ENCODE results near the gene TCN1. TPM values are rescaled to one million over a fixed set of nuclear protein-coding genes. Genes with fewer than 3 reads are reported as not detected.
"Not testable (repeated sequence)": the region's sequence is repeated elsewhere in the genome, so short reads cannot be mapped to it uniquely, and the experiment has no call there.

Gene TCN1
- total RNA-seq, 1 experiment from 2014 or later: 1.7 TPM

DNA sequence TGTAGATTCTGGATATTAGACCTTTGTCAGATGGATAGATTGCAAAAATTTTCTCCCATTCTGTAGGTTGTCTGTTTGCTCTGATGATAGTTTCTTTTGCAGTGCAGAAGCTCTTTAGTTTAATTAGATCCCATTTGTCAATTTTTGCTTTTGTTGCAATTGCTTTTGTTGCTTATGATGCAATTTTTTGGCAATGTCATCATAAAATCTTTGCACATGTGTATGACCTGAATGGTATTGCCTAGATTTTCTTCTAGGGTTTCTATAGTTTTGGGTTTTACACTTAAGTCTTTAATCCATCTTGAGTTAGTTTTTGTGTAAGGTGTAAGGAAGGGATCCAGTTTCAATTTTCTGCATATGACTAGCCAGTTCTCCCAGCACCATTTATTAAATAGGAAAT lies 20.9 kb upstream of the TCN1 start:
- H2AFZ ChIP-seq (ENCODE audit: low read depth, low read length, poor library complexity, severe bottlenecking); H3K79me2 ChIP-seq (ENCODE audit: insufficient read depth, low read length); H4K20me1 ChIP-seq (ENCODE audit: insufficient read depth); DNase-seq (ENCODE audit: low read depth, low spot score); H3K4me2 ChIP-seq (ENCODE audit: low read length); ATAC-seq; RAD21 ChIA-PET (ENCODE audit: low non-redundant PET in 1 of 2, low total read pairs in 2 of 2, uncharacterized antibody in 2 of 2, unreplicated experiment in 2 of 2); CTCF ChIA-PET; H3K9ac ChIP-seq (ENCODE audit: low read length); H3K27ac ChIP-seq (ENCODE audit: low read depth, low read length); H3K9me3 ChIP-seq (ENCODE audit: control insufficient read depth in 1 of 2, insufficient read depth in 1 of 2, low read depth in 1 of 2, low read length in 2 of 2); BruUV-seq (replicated peaks); H3K27me3 ChIP-seq (ENCODE audit: insufficient read depth, low read length); H3K36me3 ChIP-seq (ENCODE audit: control insufficient read depth in 1 of 2, insufficient read depth in 2 of 2, low read length in 2 of 2); POLR2A ChIA-PET; intact Hi-C loops (cut with micrococcal nuclease); H3K4me1 ChIP-seq (ENCODE audit: control insufficient read depth in 1 of 2, insufficient read depth in 2 of 2, low read length in 2 of 2); H3K4me3 ChIP-seq (replicated peaks in 1 of 2; ENCODE audit: low read depth in 1 of 2, low read length in 2 of 2); H3K9me2 ChIP-seq (ENCODE audit: insufficient read depth): not testable (repeated sequence)

DNA sequence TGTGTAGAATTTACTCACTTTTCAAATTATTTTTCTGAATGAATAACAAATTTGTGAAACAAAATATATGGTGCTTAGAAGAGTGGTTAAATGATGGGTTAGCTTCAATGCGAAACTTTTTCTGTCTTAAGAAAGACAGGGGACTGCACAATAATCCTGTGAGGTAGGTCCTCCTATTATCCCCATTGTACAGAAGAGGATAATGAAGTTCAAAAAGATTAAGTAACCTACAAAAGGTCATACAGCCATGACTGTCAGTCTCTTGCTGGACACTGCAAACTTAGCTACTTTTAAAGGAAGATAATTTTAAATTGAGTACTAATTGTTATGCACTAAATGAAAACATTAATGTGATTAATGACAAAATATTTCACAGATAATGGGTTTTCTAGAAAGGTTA lies 17.3 kb upstream of the TCN1 start:
- intact Hi-C loops (cut with micrococcal nuclease): no loop called here

DNA sequence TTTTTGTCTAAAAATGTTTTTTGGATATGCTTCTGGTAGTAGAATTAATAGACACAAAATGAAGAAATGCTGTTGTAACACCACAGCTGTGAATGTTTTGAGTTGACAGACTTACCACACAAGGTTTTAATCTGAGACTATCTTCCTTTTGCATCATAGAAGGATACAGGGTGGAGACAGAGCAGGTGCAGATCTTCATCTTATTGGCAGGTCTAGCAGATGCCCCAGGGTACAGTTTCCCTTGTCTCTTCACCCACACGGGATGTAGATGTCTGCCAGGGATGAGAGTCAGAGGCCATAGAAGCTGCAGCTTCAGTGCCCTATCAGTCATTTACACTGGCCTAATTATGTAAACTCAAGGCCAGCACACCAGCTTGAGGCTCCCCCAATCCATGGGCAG lies 13.3 kb upstream of the TCN1 start:
- RAD21 ChIA-PET (ENCODE audit: low non-redundant PET in 1 of 2, low total read pairs in 2 of 2, uncharacterized antibody in 2 of 2, unreplicated experiment in 2 of 2): no interaction called here
- no TSS peak for BruUV-seq (replicated peaks)
- TF ChIP-seq SRF (IDR thresholded peaks at IDR 0.05; ENCODE audit: low read depth) (no peak), EZH2 (IDR thresholded peaks at IDR 0.05) (no peak), SP1 (IDR thresholded peaks at IDR 0.05; ENCODE audit: low read depth) (no peak), POLR2AphosphoS5 (IDR thresholded peaks at IDR 0.05; ENCODE audit: low read depth, low read length) (no peak)
- TF ChIP-seq, protein P1, sequence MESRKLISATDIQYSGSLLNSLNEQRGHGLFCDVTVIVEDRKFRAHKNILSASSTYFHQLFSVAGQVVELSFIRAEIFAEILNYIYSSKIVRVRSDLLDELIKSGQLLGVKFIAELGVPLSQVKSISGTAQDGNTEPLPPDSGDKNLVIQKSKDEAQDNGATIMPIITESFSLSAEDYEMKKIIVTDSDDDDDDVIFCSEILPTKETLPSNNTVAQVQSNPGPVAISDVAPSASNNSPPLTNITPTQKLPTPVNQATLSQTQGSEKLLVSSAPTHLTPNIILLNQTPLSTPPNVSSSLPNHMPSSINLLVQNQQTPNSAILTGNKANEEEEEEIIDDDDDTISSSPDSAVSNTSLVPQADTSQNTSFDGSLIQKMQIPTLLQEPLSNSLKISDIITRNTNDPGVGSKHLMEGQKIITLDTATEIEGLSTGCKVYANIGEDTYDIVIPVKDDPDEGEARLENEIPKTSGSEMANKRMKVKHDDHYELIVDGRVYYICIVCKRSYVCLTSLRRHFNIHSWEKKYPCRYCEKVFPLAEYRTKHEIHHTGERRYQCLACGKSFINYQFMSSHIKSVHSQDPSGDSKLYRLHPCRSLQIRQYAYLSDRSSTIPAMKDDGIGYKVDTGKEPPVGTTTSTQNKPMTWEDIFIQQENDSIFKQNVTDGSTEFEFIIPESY (IDR thresholded peaks at IDR 0.05; ENCODE audit: extremely low read depth, insufficient replicate concordance, low read length): no peak
- TF ChIP-seq, protein P2, sequence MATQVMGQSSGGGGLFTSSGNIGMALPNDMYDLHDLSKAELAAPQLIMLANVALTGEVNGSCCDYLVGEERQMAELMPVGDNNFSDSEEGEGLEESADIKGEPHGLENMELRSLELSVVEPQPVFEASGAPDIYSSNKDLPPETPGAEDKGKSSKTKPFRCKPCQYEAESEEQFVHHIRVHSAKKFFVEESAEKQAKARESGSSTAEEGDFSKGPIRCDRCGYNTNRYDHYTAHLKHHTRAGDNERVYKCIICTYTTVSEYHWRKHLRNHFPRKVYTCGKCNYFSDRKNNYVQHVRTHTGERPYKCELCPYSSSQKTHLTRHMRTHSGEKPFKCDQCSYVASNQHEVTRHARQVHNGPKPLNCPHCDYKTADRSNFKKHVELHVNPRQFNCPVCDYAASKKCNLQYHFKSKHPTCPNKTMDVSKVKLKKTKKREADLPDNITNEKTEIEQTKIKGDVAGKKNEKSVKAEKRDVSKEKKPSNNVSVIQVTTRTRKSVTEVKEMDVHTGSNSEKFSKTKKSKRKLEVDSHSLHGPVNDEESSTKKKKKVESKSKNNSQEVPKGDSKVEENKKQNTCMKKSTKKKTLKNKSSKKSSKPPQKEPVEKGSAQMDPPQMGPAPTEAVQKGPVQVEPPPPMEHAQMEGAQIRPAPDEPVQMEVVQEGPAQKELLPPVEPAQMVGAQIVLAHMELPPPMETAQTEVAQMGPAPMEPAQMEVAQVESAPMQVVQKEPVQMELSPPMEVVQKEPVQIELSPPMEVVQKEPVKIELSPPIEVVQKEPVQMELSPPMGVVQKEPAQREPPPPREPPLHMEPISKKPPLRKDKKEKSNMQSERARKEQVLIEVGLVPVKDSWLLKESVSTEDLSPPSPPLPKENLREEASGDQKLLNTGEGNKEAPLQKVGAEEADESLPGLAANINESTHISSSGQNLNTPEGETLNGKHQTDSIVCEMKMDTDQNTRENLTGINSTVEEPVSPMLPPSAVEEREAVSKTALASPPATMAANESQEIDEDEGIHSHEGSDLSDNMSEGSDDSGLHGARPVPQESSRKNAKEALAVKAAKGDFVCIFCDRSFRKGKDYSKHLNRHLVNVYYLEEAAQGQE (IDR thresholded peaks at IDR 0.05; ENCODE audit: low read depth): no peak

More for the DNA sequence above, 17.3 kb upstream of the TCN1 start:
- Histone ChIP-seq H3K27me3 (ENCODE audit: insufficient read depth, low read length) (no peaks in the 10 kb centered on the region), H3K4me2 (ENCODE audit: low read length) (no peak overlapping the region), H3K4me1 (ENCODE audit: control insufficient read depth in 1 of 2, insufficient read depth in 2 of 2, low read length in 2 of 2) (no peaks in the 10 kb centered on the region), H3K4me3 (replicated peaks in 1 of 2; ENCODE audit: low read depth in 1 of 2, low read length in 2 of 2) (no peak overlapping the region), H3K27ac (ENCODE audit: low read depth, low read length) (no peak overlapping the region), H2AFZ (ENCODE audit: low read depth, low read length, poor library complexity, severe bottlenecking) (no peak overlapping the region), H3K9me3 (ENCODE audit: control insufficient read depth in 1 of 2, insufficient read depth in 1 of 2, low read depth in 1 of 2, low read length in 2 of 2) (no peaks in the 10 kb centered on the region), H3K79me2 (ENCODE audit: insufficient read depth, low read length) (no peaks in the 10 kb centered on the region), H3K9ac (ENCODE audit: low read length) (no peak overlapping the region), H3K36me3 (ENCODE audit: control insufficient read depth in 1 of 2, insufficient read depth in 2 of 2, low read length in 2 of 2) (no peaks in the 10 kb centered on the region), H4K20me1 (ENCODE audit: insufficient read depth) (no peaks in the 10 kb centered on the region), H3K9me2 (ENCODE audit: insufficient read depth) (no peaks in the 10 kb centered on the region)
- BruUV-seq (replicated peaks): no TSS peak
- no peak for ATAC-seq
- DNase-seq (ENCODE audit: low read depth, low spot score): no peak
- RAD21 ChIA-PET (ENCODE audit: low non-redundant PET in 1 of 2, low total read pairs in 2 of 2, uncharacterized antibody in 2 of 2, unreplicated experiment in 2 of 2): no interaction called here
- TF ChIP-seq YY1 (IDR thresholded peaks at IDR 0.05; ENCODE audit: extremely low read depth, insufficient replicate concordance, low read depth, low read length): no peak
- TF ChIP-seq, protein P3, sequence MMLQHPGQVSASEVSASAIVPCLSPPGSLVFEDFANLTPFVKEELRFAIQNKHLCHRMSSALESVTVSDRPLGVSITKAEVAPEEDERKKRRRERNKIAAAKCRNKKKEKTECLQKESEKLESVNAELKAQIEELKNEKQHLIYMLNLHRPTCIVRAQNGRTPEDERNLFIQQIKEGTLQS (IDR thresholded peaks at IDR 0.05): no peak
- no peak for TF ChIP-seq CEBPB (IDR thresholded peaks at IDR 0.05; ENCODE audit: low read depth)
- no peak for TF ChIP-seq EZH2 (IDR thresholded peaks at IDR 0.05)
- POLR2A ChIA-PET: no interaction called here
- CTCF ChIA-PET: no interaction called here

More for the DNA sequence above, 13.3 kb upstream of the TCN1 start:
- H3K36me3 ChIP-seq (ENCODE audit: control insufficient read depth in 1 of 2, insufficient read depth in 2 of 2, low read length in 2 of 2): no peaks in the 10 kb centered on the region
- H3K79me2 ChIP-seq (ENCODE audit: insufficient read depth, low read length): no peaks in the 10 kb centered on the region
- ATAC-seq: no peak
- no peak for DNase-seq (ENCODE audit: low read depth, low spot score)
- H4K20me1 ChIP-seq (ENCODE audit: insufficient read depth): no peaks in the 10 kb centered on the region
- H3K4me2 ChIP-seq (ENCODE audit: low read length): no peak overlapping the region
- H3K9ac ChIP-seq (ENCODE audit: low read length): no peak overlapping the region
- H3K9me2 ChIP-seq (ENCODE audit: insufficient read depth): no peaks in the 10 kb centered on the region
- no peak overlapping the region for H3K4me3 ChIP-seq (replicated peaks in 1 of 2; ENCODE audit: low read depth in 1 of 2, low read length in 2 of 2)
- ChIA-PET POLR2A (no interaction called here), CTCF (no interaction called here)
- no peaks in the 10 kb centered on the region for H3K4me1 ChIP-seq (ENCODE audit: control insufficient read depth in 1 of 2, insufficient read depth in 2 of 2, low read length in 2 of 2)
- no peaks in the 10 kb centered on the region for H3K9me3 ChIP-seq (ENCODE audit: control insufficient read depth in 1 of 2, insufficient read depth in 1 of 2, low read depth in 1 of 2, low read length in 2 of 2)
- H3K27me3 ChIP-seq (ENCODE audit: insufficient read depth, low read length): no peaks in the 10 kb centered on the region
- intact Hi-C loops (cut with micrococcal nuclease): no loop called here
- H2AFZ ChIP-seq (ENCODE audit: low read depth, low read length, poor library complexity, severe bottlenecking): no peak overlapping the region
- no peak overlapping the region for H3K27ac ChIP-seq (ENCODE audit: low read depth, low read length)
